GM12878 (cell line): Measurements from ENCODE around the gene ZNFX1. TPM values are rescaled to one million over a fixed set of nuclear protein-coding genes. Genes with fewer than 3 reads are reported as not detected.

ENCODE experiments used
- ATAC-seq: fragments of 200-7000 bp; cut with Tn5 transposase; 3 replicates; pipeline ENCODE4 v1.9.1; 2020; ENCODE audit warnings: mild to moderate bottlenecking, moderate library complexity
- BruUV-seq: library from RNA; stranded (reverse); fragments of 400-500 nt; replicated peaks from 2 replicates; lab custom pipeline; 2021; lab: Mats Ljungman, UMichigan
- CTCF ChIA-PET: fragments of 300-600 bp; sonication (Branson Sonifier 250); formaldehyde crosslinking; extraction: SDS; loops from one replicate; lab custom pipeline; 2021; ENCODE audit warnings: inconsistent platforms; lab: Yijun Ruan, JAX
- POLR2A ChIA-PET: fragments of 350-600 bp; formaldehyde crosslinking; extraction: SDS; loops from one replicate; lab custom pipeline; 2021; ENCODE audit warnings: inconsistent platforms; lab: Charles Lee
- RAD21 ChIA-PET: fragments of 300-600 bp; sonication (Branson Sonifier 250); formaldehyde crosslinking; loops from one replicate; lab custom pipeline; 2023; ENCODE audit warnings: antibody characterized with exemption; ENCODE audit not compliant: unreplicated experiment; lab: Charles Lee
- SMC1A ChIA-PET: fragments of 300-600 bp; sonication (Branson Sonifier 250); formaldehyde crosslinking; loops from one replicate; lab custom pipeline; 2023; ENCODE audit not compliant: unreplicated experiment, uncharacterized antibody; lab: Charles Lee
- DNase-seq: peaks from one replicate; pipeline ENCODE4 v3.0.0-alpha.2; 2011; ENCODE audit warnings: low read depth, low spot score
- FAIRE-seq: peaks from 3 replicates; lab custom pipeline; 2011; peaks lifted over from hg19 to GRCh38; lab: Jason Lieb, UNC
- H2AFZ ChIP-seq: 2 replicates; pipeline ENCODE4 v1.6.0; 2011; ENCODE audit warnings: low read depth, low read length, control low read depth; ENCODE audit not compliant: control insufficient read depth
- H3K27ac ChIP-seq: 2 replicates; pipeline ENCODE4 v1.5.1; 2011; ENCODE audit warnings: control low read depth; ENCODE audit not compliant: control insufficient read depth, insufficient read depth
- H3K27me3 ChIP-seq, 2 experiments: replicated peaks in 1 of 2; 2 replicates each; pipeline versions ENCODE4 v1.6.0 to v1.6.1; 2011; ENCODE audit warnings: low read length in 1 of 2; ENCODE audit not compliant: control insufficient read depth in 2 of 2, insufficient read depth in 2 of 2
- H3K36me3 ChIP-seq, 2 experiments: 2 replicates each; pipeline ENCODE4 v1.5.1; 2011; ENCODE audit warnings: low read length in 1 of 2; ENCODE audit not compliant: control insufficient read depth in 2 of 2, insufficient read depth in 2 of 2
- H3K4me1 ChIP-seq: 2 replicates; pipeline ENCODE4 v1.6.1; 2011; ENCODE audit warnings: mild to moderate bottlenecking, low read length, moderate library complexity, mixed read lengths; ENCODE audit not compliant: control insufficient read depth, insufficient read depth
- H3K4me2 ChIP-seq: 2 replicates; pipeline ENCODE4 v1.6.0; 2011; ENCODE audit warnings: control low read depth; ENCODE audit not compliant: control insufficient read depth, insufficient read depth
- H3K4me3 ChIP-seq: fragments of 200-600 bp; sonication (generic); 2 replicates; pipeline ENCODE4 v1.5.1; 2016
- H3K79me2 ChIP-seq: 2 replicates; pipeline ENCODE4 v1.6.0; 2011; ENCODE audit warnings: low read length; ENCODE audit not compliant: control insufficient read depth, insufficient read depth
- H3K9ac ChIP-seq: 2 replicates; pipeline ENCODE4 v1.8.0; 2011; ENCODE audit warnings: low read length, control low read depth, mixed read lengths; ENCODE audit not compliant: control insufficient read depth, insufficient read depth
- H3K9me3 ChIP-seq: replicated peaks from 3 replicates; pipeline ENCODE4 v1.5.1; 2011; ENCODE audit warnings: mild to moderate bottlenecking, low read length; ENCODE audit not compliant: control insufficient read depth, insufficient read depth
- H4K20me1 ChIP-seq: 2 replicates; pipeline ENCODE4 v1.6.0; 2011; ENCODE audit not compliant: control insufficient read depth, insufficient read depth
- ASH2L ChIP-seq: fragments of 300-600, 200-600 bp; sonication (generic); IDR thresholded peaks from 2 replicates; pipeline ENCODE4 v1.6.1; 2017; ENCODE audit warnings: low read depth, mild to moderate bottlenecking, borderline replicate concordance
- BHLHE40 ChIP-seq, 2 experiments: fragments of 450-650 bp in 1 of 2; IDR thresholded peaks; 2 replicates each; pipeline ENCODE4 v1.6.1; 2011 to 2017; ENCODE audit warnings: low read depth in 2 of 2, borderline replicate concordance in 1 of 2, improper control_type of control experiment in 1 of 2, low read length in 1 of 2, mild to moderate bottlenecking in 1 of 2
- DPF2 ChIP-seq: fragments of 450-650 bp; IDR thresholded peaks from 2 replicates; pipeline ENCODE4 v1.6.1; 2017; ENCODE audit warnings: mild to moderate bottlenecking
- EED ChIP-seq: sonication (generic); IDR thresholded peaks from 2 replicates; pipeline ENCODE4 v1.6.1; 2016; ENCODE audit warnings: antibody characterized with exemption, low read depth
- EGR1 ChIP-seq, 2 experiments: IDR thresholded peaks; 1 replicate in 1 of 2; 2 replicates in 1 of 2; pipeline ENCODE4 v1.6.1; 2011 to 2012; ENCODE audit warnings: low read depth in 2 of 2, low read length in 2 of 2, borderline replicate concordance in 1 of 2, mild to moderate bottlenecking in 1 of 2, moderate library complexity in 1 of 2
- FOXM1 ChIP-seq: IDR thresholded peaks from 2 replicates; pipeline ENCODE4 v1.6.1; 2012; ENCODE audit warnings: low read depth, mild to moderate bottlenecking, inconsistent platforms, low read length, moderate library complexity
- IRF3 ChIP-seq: fragments of 450-650 bp; IDR thresholded peaks from 2 replicates; pipeline ENCODE4 v1.6.1; 2014; ENCODE audit warnings: mild to moderate bottlenecking
- KDM1A ChIP-seq: fragments of 200-600 bp; sonication (generic); IDR thresholded peaks from 2 replicates; pipeline ENCODE4 v1.6.1; 2016; ENCODE audit warnings: borderline replicate concordance
- KLF5 ChIP-seq: fragments of 450-650 bp; IDR thresholded peaks from 2 replicates; pipeline ENCODE4 v1.6.1; 2014; ENCODE audit warnings: mild to moderate bottlenecking; ENCODE audit not compliant: partially characterized antibody
- MEF2B ChIP-seq: fragments of 450-650 bp; IDR thresholded peaks from 2 replicates; pipeline ENCODE4 v1.6.1; 2018; ENCODE audit warnings: mild to moderate bottlenecking, moderate library complexity; ENCODE audit not compliant: partially characterized antibody, poor library complexity, severe bottlenecking
- NFXL1 ChIP-seq: fragments of 450-650 bp; IDR thresholded peaks from 2 replicates; pipeline ENCODE4 v1.6.1; 2017; ENCODE audit warnings: antibody characterized with exemption, mild to moderate bottlenecking, borderline replicate concordance
- SMARCA5 ChIP-seq: fragments of 450-650 bp; IDR thresholded peaks from 2 replicates; pipeline ENCODE4 v1.6.1; 2017; ENCODE audit warnings: mild to moderate bottlenecking
- SPI1 ChIP-seq: IDR thresholded peaks from 2 replicates; pipeline ENCODE4 v1.6.1; 2011; ENCODE audit warnings: low read depth, mild to moderate bottlenecking, low read length, moderate library complexity, borderline replicate concordance; ENCODE audit not compliant: insufficient read depth
- SREBF1 ChIP-seq: IDR thresholded peaks from 2 replicates; pipeline ENCODE4 v1.6.1; 2012; ENCODE audit warnings: mild to moderate bottlenecking, low read length
- STAT3 ChIP-seq: IDR thresholded peaks from 2 replicates; pipeline ENCODE4 v1.6.1; 2011; ENCODE audit warnings: low read depth, low read length, improper control_type of control experiment
- SUZ12 ChIP-seq: fragments of 200-600 bp; sonication (generic); IDR thresholded peaks from one replicate; pipeline ENCODE4 v1.6.1; 2018; ENCODE audit warnings: antibody characterized with exemption, mild to moderate bottlenecking; ENCODE audit not compliant: unreplicated experiment
- TAF1 ChIP-seq: IDR thresholded peaks from 2 replicates; pipeline ENCODE4 v1.6.1; 2011; ENCODE audit warnings: mild to moderate bottlenecking, low read depth, low read length, borderline replicate concordance
- WRNIP1 ChIP-seq: IDR thresholded peaks from 2 replicates; pipeline ENCODE4 v1.6.1; 2011; ENCODE audit warnings: low read depth, low read length, improper control_type of control experiment, borderline replicate concordance
- WGBS: methylation state at CpG from one replicate; pipeline ENCODE4 v1.1.6; 2016; ENCODE audit warnings: low lambda C conversion rate; ENCODE audit not compliant: insufficient replicate concordance, insufficient coverage; ENCODE audit errors: missing lambda C conversion rate; 5-methylcytosine and 5-hydroxymethylcytosine counted together
- in situ Hi-C: fragments of 300-500 bp; cut with MboI; formaldehyde crosslinking; loops from 9 replicates; pipeline ENCODE4 v1.14.3; 2018; ENCODE audit warnings: mixed read lengths
- intact Hi-C: fragments of 100-400 bp; cut with micrococcal nuclease; formaldehyde crosslinking; loops from one replicate; pipeline ENCODE4 v1.14.2; 2022; ENCODE audit not compliant: unreplicated experiment
- polyA plus RNA-seq, 11 experiments: library from polyadenylated mRNA; depleted of rRNA in 4 of 11; unstranded in 6 of 11; stranded (reverse) in 5 of 11; fragments of >200 nt; fragmentation: Nextera tagmentation in 4 of 11; fragmentation: Illumina TruSeq in 1 of 11; extraction: Ambion mirVana in 4 of 11; extraction: Trizol in 1 of 11; gene quantifications; 1 replicate in 1 of 11; 2 replicates in 10 of 11; pipeline versions ENCODE4 v1.2.1 to v1.2.3, GENCODE V29; 2011 to 2016; ENCODE audit warnings: inconsistent platforms in 2 of 11, missing spikeins in 2 of 11, low read depth in 1 of 11
- total RNA-seq, 4 experiments: library from RNA; depleted of rRNA in 3 of 4; stranded (reverse); fragments of >200 nt in 3 of 4; fragmentation: Illumina TruSeq in 1 of 4; extraction: Trizol in 1 of 4; gene quantifications; 2 replicates each; pipeline versions ENCODE4 v1.2.1 to v1.2.3, GENCODE V29; 2013 to 2021

Gene ZNFX1
- total and polyA plus RNA-seq, 10 of the 15 experiments (the other 5 are each of a cell fraction or from before 2014, with no cell fraction given) = 7.4 to 31.5 (median 25.6) TPM

GRCh38 chr20:49297605-49298530 is 20.0 kb upstream of the ZNFX1 start:
- CTCF ChIA-PET = no interaction called here
- intact Hi-C loops = no loop called here
- no peak overlapping the region for H3K4me3 ChIP-seq
- SMC1A ChIA-PET = interaction anchor here (0.6 to 0.7 kb wide), 3 partner anchors 116 to 1402 kb away, joined by 3 read pairs; no protein-coding TSS in a partner anchor
- H3K36me3 ChIP-seq = no peaks in the 10 kb centered on the region; a peak in 3 of 4 replicates
- H2AFZ ChIP-seq = no peak overlapping the region
- no peaks in the 10 kb centered on the region for H3K4me1 ChIP-seq
- in situ Hi-C loops = no loop called here
- BruUV-seq = no TSS peak
- FAIRE-seq = no peak
- no peak for TF ChIP-seq BHLHE40 (IDR thresholded peaks at IDR 0.05; ENCODE audit: borderline replicate concordance in 1 of 2, low read depth in 2 of 2, low read length in 1 of 2)
- no peak for TF ChIP-seq EGR1 (IDR thresholded peaks at IDR 0.05; ENCODE audit: borderline replicate concordance in 1 of 2, low read depth in 2 of 2, low read length in 2 of 2)
- TF ChIP-seq IRF3 = no peak
- no peak for TF ChIP-seq SMARCA5
- TF ChIP-seq SPI1 = no peak
- TF ChIP-seq STAT3 = no peak
- TF ChIP-seq DPF2 = no peak
- no peak for TF ChIP-seq MEF2B
- TF ChIP-seq WRNIP1 = no peak
- TF ChIP-seq TAF1 = no peak
- TF ChIP-seq ASH2L = no peak
- no peak for TF ChIP-seq KDM1A
- no peak for TF ChIP-seq NFXL1
- TF ChIP-seq SREBF1 = no peak
- TF ChIP-seq SUZ12 = no peak
- TF ChIP-seq KLF5 = no peak
- TF ChIP-seq FOXM1 = no peak
- TF ChIP-seq EED = no peak
- H3K4me2 ChIP-seq = no peak overlapping the region
- no peaks in the 10 kb centered on the region for H3K27me3 ChIP-seq
- H3K79me2 ChIP-seq = no peaks in the 10 kb centered on the region
- no peak for ATAC-seq
- RAD21 ChIA-PET = no interaction called here
- H3K27ac ChIP-seq = no peak overlapping the region
- 72% methylated on average over 5 of the region's 6 CpGs for WGBS
- no peaks in the 10 kb centered on the region for H4K20me1 ChIP-seq
- no peaks in the 10 kb centered on the region for H3K9me3 ChIP-seq
- no peak for DNase-seq
- POLR2A ChIA-PET = interaction anchor here (1.0 kb wide), 1 partner anchor 17 kb away, joined by 3 read pairs; no protein-coding TSS in a partner anchor
- no peak overlapping the region for H3K9ac ChIP-seq
